NCI-H526 treated with DMSO at 0.1 percent for 48 hours (cell line): ENCODE results near the gene STK4.

Source experiments
- DNase-seq: peaks from one replicate; lab custom pipeline; 2025; lab: John Stamatoyannopoulos, UW

The STK4 gene

GRCh38 chr20:45028424-45029136, 62.3 kb downstream of the STK4 start:
- no peak for DNase-seq

GRCh38 chr20:45029884-45030283, 63.6 kb downstream of the STK4 start:
- DNase-seq, result no peak

- no peak for DNase-seq
Measured at GRCh38 chr20:45032276-45032675, 66.0 kb downstream of the STK4 start.

- no peak for DNase-seq
Measured at GRCh38 chr20:45032781-45033180, 66.5 kb downstream of the STK4 start.

GRCh38 chr20:45034436-45034835, 68.1 kb downstream of the STK4 start:
- DNase-seq, result no peak

- no peak for DNase-seq
Measured at GRCh38 chr20:45036044-45036755, 69.9 kb downstream of the STK4 start.

GRCh38 chr20:45037050-45037449, 70.7 kb downstream of the STK4 start:
- DNase-seq, result no peak

GRCh38 chr20:45037635-45038034, 71.3 kb downstream of the STK4 start:
- no peak for DNase-seq

- DNase-seq, result no peak
Measured at GRCh38 chr20:45038745-45039474, 72.6 kb downstream of the STK4 start.

- no peak for DNase-seq
Measured at GRCh38 chr20:45039475-45039820, 73.1 kb downstream of the STK4 start.

- no peak for DNase-seq
Measured at GRCh38 chr20:45041464-45042337, 75.4 kb downstream of the STK4 start.

- DNase-seq, result no peak
Measured at GRCh38 chr20:45042978-45043377, 76.7 kb downstream of the STK4 start.

GRCh38 chr20:45044084-45044573, 77.8 kb downstream of the STK4 start:
- DNase-seq, result peak; percentile 67

GRCh38 chr20:45044601-45045000, 78.3 kb downstream of the STK4 start:
- DNase-seq, result no peak

GRCh38 chr20:45047581-45048119, 81.3 kb downstream of the STK4 start:
- DNase-seq, result no peak

GRCh38 chr20:45049438-45049837, 83.1 kb downstream of the STK4 start:
- no peak for DNase-seq

- no peak for DNase-seq
Measured at GRCh38 chr20:45049904-45050471, 83.7 kb downstream of the STK4 start.

GRCh38 chr20:45051204-45052060, 85.1 kb downstream of the STK4 start:
- DNase-seq, result no peak

- no peak for DNase-seq
Measured at GRCh38 chr20:45052698-45053429, 86.6 kb downstream of the STK4 start.
